Upper lobe of left lung (tissue), 6 donors: ENCODE measurements around the gene ZNF618. TPM values are rescaled to one million over a fixed set of nuclear protein-coding genes. Genes with fewer than 3 reads are reported as not detected.
A peak's percentile ranks its signal among the peaks of the same experiment; 100 is the strongest.

Experiments used
- ATAC-seq, 2 donors: fragments of 200-7000 bp; cut with Tn5 transposase; one replicate each; pipeline ENCODE4 v1.9.1; 2022; ENCODE audit warnings: mild to moderate bottlenecking in 2 of 2, moderate library complexity in 2 of 2; ENCODE audit not compliant: low FRiP score in 2 of 2
- DNase-seq, 2 donors: peaks; one replicate each; pipeline ENCODE4 v3.0.0-alpha.2; 2019 to 2020
- H3K27ac ChIP-seq, 4 donors: fragments of 200-600 bp; sonication (generic); one replicate each; pipeline ENCODE4 v1.5.1; 2016 to 2019
- H3K27me3 ChIP-seq, 4 donors: fragments of 200-600 bp; sonication (generic); one replicate each; pipeline ENCODE4 v1.5.1; 2017 to 2019
- H3K36me3 ChIP-seq, 4 donors: fragments of 200-600 bp; sonication (generic); one replicate each; pipeline ENCODE4 v1.5.1; 2016 to 2019
- H3K4me1 ChIP-seq, 4 donors: fragments of 200-600 bp; sonication (generic); one replicate each; pipeline ENCODE4 v1.5.1; 2018 to 2019
- H3K4me3 ChIP-seq, 4 donors: fragments of 200-600 bp; sonication (generic); one replicate each; pipeline ENCODE4 v1.5.1; 2017 to 2019; ENCODE audit warnings: mild to moderate bottlenecking in 2 of 4, moderate library complexity in 1 of 4
- H3K9me3 ChIP-seq, 4 donors: fragments of 200-600 bp; sonication (generic); one replicate each; pipeline ENCODE4 v1.5.1; 2018 to 2019
- EP300 ChIP-seq, 4 donors: sonication (generic); formaldehyde crosslinking; IDR thresholded peaks; one replicate each; pipeline ENCODE4 v1.5.1; 2017; ENCODE audit warnings: antibody characterized with exemption in 4 of 4, control low read depth in 2 of 4
- POLR2A ChIP-seq, 4 donors: fragments of 450-650 bp; IDR thresholded peaks; one replicate each; pipeline ENCODE4 v1.5.1; 2016 to 2017; ENCODE audit warnings: antibody characterized with exemption in 4 of 4, mild to moderate bottlenecking in 2 of 4
- POLR2AphosphoS5 ChIP-seq, 2 donors: sonication (generic); formaldehyde crosslinking; IDR thresholded peaks; one replicate each; pipeline ENCODE4 v1.5.1; 2017; ENCODE audit warnings: antibody characterized with exemption in 2 of 2
- whole genome bisulfite sequencing, 2 donors: methylation state at CpG; one replicate each; pipeline ENCODE4 v1.1.5; 2017 to 2018; 5-methylcytosine and 5-hydroxymethylcytosine counted together
- total RNA-seq, 6 donors: library from RNA; depleted of rRNA in 4 of 6; stranded (reverse); fragments of >200 nt in 4 of 6; gene quantifications; one replicate each; pipeline versions ENCODE4 v1.1.0 to v1.2.1, GENCODE V29; 2016 to 2021
- TF ChIP-seq, protein P1 (sequence below), 6 experiments: fragments of 450-650 bp in 4 of 6; fragments of 200-600 bp in 2 of 6; sonication (generic) in 2 of 6; IDR thresholded peaks; one replicate each; pipeline ENCODE4 v1.5.1; 2016 to 2019; ENCODE audit warnings: antibody characterized with exemption in 6 of 6
- donor health status: DM: no; HTN: no; CAD: no; lungs with moderate emphysema.
- donor health status: DM: no; HTN: yes; CAD: no; lungs with severe emphysema.

Gene ZNF618
- total RNA-seq, 6 donors from 2014 or later, result 3.2 to 11.6 (median 9.1) TPM

DNA sequence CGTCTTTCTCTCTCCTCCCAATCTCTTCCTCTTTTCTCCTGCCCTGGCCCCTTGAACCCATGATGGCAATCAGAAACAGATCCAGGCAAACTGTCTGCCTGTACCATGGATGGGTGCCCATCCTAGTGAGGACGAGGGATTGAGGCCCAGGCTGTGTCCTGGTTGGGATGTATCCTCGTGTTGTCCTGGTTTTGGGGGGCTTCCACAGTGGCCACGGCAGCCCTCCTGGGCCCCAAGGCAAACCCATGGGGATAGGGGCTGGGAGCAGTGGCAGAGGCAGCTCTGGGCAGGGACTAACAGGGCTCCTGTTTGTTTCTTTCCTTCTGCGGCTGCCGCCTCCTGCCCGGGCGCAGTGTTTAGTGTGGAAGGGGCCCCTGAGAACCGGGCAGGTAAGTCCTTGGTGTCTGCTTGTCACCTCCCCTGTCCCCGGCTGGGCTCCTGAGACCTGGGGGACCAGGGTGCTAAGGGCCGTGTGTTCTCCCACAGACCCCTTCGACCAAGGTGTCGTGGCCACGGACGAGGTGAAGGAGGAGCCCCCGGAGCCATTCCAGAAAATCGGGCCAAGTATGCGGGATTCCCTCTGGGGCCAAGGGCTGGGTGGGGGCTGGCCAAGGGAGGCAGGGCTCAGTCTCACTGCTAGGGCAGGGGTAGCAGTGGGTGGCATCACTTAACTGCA is 132.0 kb downstream of the ZNF618 start:
- no peaks in the 10 kb centered on the region for H3K9me3 ChIP-seq
- 87 to 97% methylated on average over 11 to 13 of the region's 18 CpGs for WGBS, 2 donors
- TF ChIP-seq POLR2A (IDR thresholded peaks at IDR 0.05) (no peak), EP300 (IDR thresholded peaks at IDR 0.05) (no peak), POLR2AphosphoS5 (IDR thresholded peaks at IDR 0.05) (no peak)
- TF ChIP-seq, protein P1, sequence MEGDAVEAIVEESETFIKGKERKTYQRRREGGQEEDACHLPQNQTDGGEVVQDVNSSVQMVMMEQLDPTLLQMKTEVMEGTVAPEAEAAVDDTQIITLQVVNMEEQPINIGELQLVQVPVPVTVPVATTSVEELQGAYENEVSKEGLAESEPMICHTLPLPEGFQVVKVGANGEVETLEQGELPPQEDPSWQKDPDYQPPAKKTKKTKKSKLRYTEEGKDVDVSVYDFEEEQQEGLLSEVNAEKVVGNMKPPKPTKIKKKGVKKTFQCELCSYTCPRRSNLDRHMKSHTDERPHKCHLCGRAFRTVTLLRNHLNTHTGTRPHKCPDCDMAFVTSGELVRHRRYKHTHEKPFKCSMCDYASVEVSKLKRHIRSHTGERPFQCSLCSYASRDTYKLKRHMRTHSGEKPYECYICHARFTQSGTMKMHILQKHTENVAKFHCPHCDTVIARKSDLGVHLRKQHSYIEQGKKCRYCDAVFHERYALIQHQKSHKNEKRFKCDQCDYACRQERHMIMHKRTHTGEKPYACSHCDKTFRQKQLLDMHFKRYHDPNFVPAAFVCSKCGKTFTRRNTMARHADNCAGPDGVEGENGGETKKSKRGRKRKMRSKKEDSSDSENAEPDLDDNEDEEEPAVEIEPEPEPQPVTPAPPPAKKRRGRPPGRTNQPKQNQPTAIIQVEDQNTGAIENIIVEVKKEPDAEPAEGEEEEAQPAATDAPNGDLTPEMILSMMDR (IDR thresholded peaks at IDR 0.05), result no peak
- H3K4me3 ChIP-seq, result no peak overlapping the region
- H3K36me3 ChIP-seq, result peaks cover 0 to 13% (median 0%) of the 10 kb centered on the region in 4 donors
- no peak overlapping the region for H3K27ac ChIP-seq
- H3K27me3 ChIP-seq, result no peaks in the 10 kb centered on the region
- DNase-seq, result peak in 1 of 2 donors; percentile 19
- peak in 1 of 2 donors; percentile 12 for ATAC-seq
- peaks cover 6 to 17% (median 13%) of the 10 kb centered on the region in 4 donors for H3K4me1 ChIP-seq

DNA sequence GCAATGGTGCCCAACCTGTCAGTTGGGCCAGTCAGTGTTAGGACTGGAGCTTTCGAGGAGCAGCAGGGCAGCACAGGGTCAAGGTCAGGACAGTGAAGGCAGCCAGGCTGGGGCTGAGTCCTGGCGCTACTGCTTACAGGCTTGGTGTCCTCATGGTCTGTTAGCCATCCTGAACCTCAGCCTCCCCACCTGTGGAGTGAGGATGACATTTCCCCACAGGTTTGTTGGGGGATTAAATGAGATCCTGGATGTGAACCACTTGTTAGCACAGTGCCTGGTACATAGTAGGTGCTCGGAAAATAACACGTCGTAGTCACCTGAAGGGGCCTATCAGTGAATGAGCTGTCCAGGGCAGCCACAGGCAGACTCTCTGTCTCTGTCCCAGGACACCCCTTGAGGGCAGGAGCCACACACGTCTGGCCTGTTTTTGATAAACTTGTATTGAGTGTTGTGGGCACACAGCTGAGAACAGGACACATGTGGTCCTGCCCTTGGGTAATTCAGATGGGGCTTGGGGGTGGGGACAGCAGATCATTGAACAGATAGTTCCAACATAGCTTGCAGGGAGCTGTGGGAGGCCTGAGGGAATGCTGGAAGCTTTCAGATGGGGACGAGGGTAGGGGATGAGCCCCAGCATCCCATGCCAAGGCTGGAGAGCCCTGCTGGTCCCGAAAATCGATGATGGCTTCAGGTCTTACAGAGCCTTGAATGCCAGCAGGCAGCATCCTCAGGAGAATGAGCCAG is 132.7 kb downstream of the ZNF618 start:
- peaks cover 2 to 10% (median 6%) of the 10 kb centered on the region in 4 donors for H3K4me1 ChIP-seq
- no peak overlapping the region for H3K27ac ChIP-seq
- no peaks in the 10 kb centered on the region for H3K27me3 ChIP-seq
- no peak for TF ChIP-seq POLR2AphosphoS5 (IDR thresholded peaks at IDR 0.05)
- TF ChIP-seq POLR2A (IDR thresholded peaks at IDR 0.05), result no peak
- no peak for TF ChIP-seq EP300 (IDR thresholded peaks at IDR 0.05)
- TF ChIP-seq, protein P1 (IDR thresholded peaks at IDR 0.05), result no peak
- no peaks in the 10 kb centered on the region for H3K9me3 ChIP-seq
- 89 to 92% methylated on average over 3 to 9 of the region's 9 CpGs for WGBS, 2 donors
- H3K4me3 ChIP-seq, result no peak overlapping the region
- ATAC-seq (no peak), DNase-seq (peak in 1 of 2 donors; percentile 13)
- peaks cover 0 to 13% (median 0%) of the 10 kb centered on the region in 4 donors for H3K36me3 ChIP-seq

DNA sequence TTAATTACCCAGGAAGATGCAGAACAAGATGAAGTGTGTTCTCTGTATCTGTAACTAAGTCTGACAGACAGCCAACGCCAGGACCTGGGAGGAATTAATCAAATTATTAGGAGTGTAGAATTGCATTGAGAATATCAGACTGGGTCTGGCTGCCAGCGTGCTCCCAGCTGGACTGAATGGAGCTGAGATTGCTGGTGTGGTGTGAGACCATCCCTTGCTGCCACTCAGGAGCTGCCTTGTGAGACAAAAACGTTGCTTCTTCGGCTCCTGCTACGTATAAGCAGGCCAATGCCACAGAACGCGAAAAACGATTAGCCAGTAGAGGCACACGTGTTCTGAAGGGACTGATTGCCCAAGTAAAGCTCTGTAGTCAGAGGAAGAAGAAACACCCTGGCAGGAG is 135.2 kb downstream of the ZNF618 start:
- Histone ChIP-seq H3K4me1 (no peaks in the 10 kb centered on the region), H3K27me3 (no peaks in the 10 kb centered on the region), H3K36me3 (peaks cover 0 to 13% (median 0%) of the 10 kb centered on the region in 4 donors), H3K4me3 (no peak overlapping the region), H3K9me3 (no peaks in the 10 kb centered on the region), H3K27ac (no peak overlapping the region)
- WGBS, 2 donors, result 88 to 95% methylated on average over 9 of the region's 9 CpGs
- peak in 1 of 2 donors; percentile 10 for DNase-seq
- no peak for ATAC-seq
- TF ChIP-seq POLR2A (IDR thresholded peaks at IDR 0.05) (no peak), POLR2AphosphoS5 (IDR thresholded peaks at IDR 0.05) (no peak), EP300 (IDR thresholded peaks at IDR 0.05) (no peak)
- TF ChIP-seq, protein P1 (IDR thresholded peaks at IDR 0.05), result no peak

DNA sequence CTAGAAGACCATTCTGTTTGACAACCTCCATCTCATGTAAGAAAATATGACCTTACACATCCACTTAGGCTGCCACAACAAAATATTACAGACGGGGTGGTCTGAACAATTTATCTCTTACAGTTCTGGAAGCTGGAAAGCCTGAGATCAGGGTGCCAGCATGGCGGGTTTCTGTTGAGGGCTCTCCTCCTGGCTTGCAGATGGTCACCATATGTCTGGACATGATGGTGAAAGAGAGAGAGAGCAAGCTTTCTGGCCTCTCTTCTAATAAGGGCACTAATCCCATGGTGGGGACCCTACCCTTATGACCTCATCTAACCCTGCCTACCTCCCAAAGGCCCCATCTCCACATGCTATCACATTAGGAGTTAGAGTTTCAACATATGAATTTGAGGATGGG is 136.0 kb downstream of the ZNF618 start:
- Histone ChIP-seq H3K9me3 (no peaks in the 10 kb centered on the region), H3K27ac (no peak overlapping the region), H3K27me3 (no peaks in the 10 kb centered on the region), H3K4me1 (no peaks in the 10 kb centered on the region), H3K36me3 (peaks cover 0 to 17% (median 2%) of the 10 kb centered on the region in 4 donors), H3K4me3 (no peak overlapping the region)
- no peak for ATAC-seq
- WGBS, 2 donors, result 81 to 97% methylated on average over 2 of the region's 2 CpGs
- DNase-seq, result no peak
- no peak for TF ChIP-seq EP300 (IDR thresholded peaks at IDR 0.05)
- TF ChIP-seq, protein P1 (IDR thresholded peaks at IDR 0.05), result no peak
- no peak for TF ChIP-seq POLR2AphosphoS5 (IDR thresholded peaks at IDR 0.05)
- TF ChIP-seq POLR2A (IDR thresholded peaks at IDR 0.05), result no peak
